Esophagus muscularis mucosa (tissue), 4 donors: ENCODE results near the gene PARD3B. TPM values are rescaled to one million over a fixed set of nuclear protein-coding genes. Genes with fewer than 3 reads are reported as not detected.

Experiments
- DNase-seq: peaks from one replicate; pipeline ENCODE4 v3.0.0-alpha.2; 2017; ENCODE audit errors: extremely low spot score
- H3K27ac ChIP-seq, 4 donors: fragments of 200-600 bp; sonication (generic); replicated peaks in 1 of 4; 1 replicate in 3 of 4; 2 replicates in 1 of 4; pipeline ENCODE4 v1.5.1; 2016 to 2019; ENCODE audit warnings: mild to moderate bottlenecking in 1 of 4
- H3K27me3 ChIP-seq, 4 donors: fragments of 200-600 bp; sonication (generic); one replicate each; pipeline versions ENCODE4 v1.5.1 to v1.6.0; 2016 to 2019
- H3K36me3 ChIP-seq, 4 donors: fragments of 200-600 bp; sonication (generic); one replicate each; pipeline ENCODE4 v1.5.1; 2016 to 2019
- H3K4me1 ChIP-seq, 4 donors: fragments of 200-600 bp; sonication (generic); one replicate each; pipeline ENCODE4 v1.5.1; 2016 to 2019
- H3K4me3 ChIP-seq, 4 donors: fragments of 200-600 bp; sonication (generic); 1 replicate in 2 of 4; 2 replicates in 2 of 4; pipeline ENCODE4 v1.5.1; 2016 to 2019; ENCODE audit warnings: mild to moderate bottlenecking in 4 of 4, moderate library complexity in 1 of 4
- H3K9me3 ChIP-seq, 4 donors: fragments of 200-600 bp; sonication (generic); 1 replicate in 3 of 4; 2 replicates in 1 of 4; pipeline ENCODE4 v1.5.1; 2016 to 2019
- EP300 ChIP-seq: sonication (generic); formaldehyde crosslinking; IDR thresholded peaks from one replicate; pipeline ENCODE4 v1.6.1; 2017; ENCODE audit warnings: antibody characterized with exemption
- POLR2A ChIP-seq: fragments of 450-650 bp; IDR thresholded peaks from one replicate; pipeline ENCODE4 v1.6.1; 2017; ENCODE audit warnings: antibody characterized with exemption, moderate library complexity, mild to moderate bottlenecking, low read depth
- POLR2AphosphoS5 ChIP-seq, 2 donors: sonication (generic); formaldehyde crosslinking; IDR thresholded peaks; one replicate each; pipeline ENCODE4 v1.6.1; 2017; ENCODE audit warnings: antibody characterized with exemption in 2 of 2
- WGBS: methylation state at CpG from one replicate; pipeline ENCODE4 v1.1.5; 2018; 5-methylcytosine and 5-hydroxymethylcytosine counted together
- intact Hi-C: fragments of 100-400 bp; cut with DNase I; formaldehyde crosslinking; loops from one replicate; pipeline ENCODE4 v1.15.1; 2023
- total RNA-seq, 4 donors: library from RNA; depleted of rRNA; stranded (reverse); fragments of >200 nt; gene quantifications; one replicate each; pipeline versions ENCODE4 v1.1.0 to v1.2.1, GENCODE V29; 2016
- TF ChIP-seq, protein P1 (sequence below), 3 experiments: fragments of 200-600 bp in 2 of 3; fragments of 450-650 bp in 1 of 3; sonication (generic) in 2 of 3; IDR thresholded peaks; one replicate each; pipeline ENCODE4 v1.5.1; 2017 to 2019; ENCODE audit warnings: antibody characterized with exemption in 3 of 3, mild to moderate bottlenecking in 2 of 3, moderate library complexity in 1 of 3

The PARD3B gene
- total RNA-seq, 4 donors from 2014 or later, result 24.2 to 40.8 (median 32.5) TPM

DNA sequence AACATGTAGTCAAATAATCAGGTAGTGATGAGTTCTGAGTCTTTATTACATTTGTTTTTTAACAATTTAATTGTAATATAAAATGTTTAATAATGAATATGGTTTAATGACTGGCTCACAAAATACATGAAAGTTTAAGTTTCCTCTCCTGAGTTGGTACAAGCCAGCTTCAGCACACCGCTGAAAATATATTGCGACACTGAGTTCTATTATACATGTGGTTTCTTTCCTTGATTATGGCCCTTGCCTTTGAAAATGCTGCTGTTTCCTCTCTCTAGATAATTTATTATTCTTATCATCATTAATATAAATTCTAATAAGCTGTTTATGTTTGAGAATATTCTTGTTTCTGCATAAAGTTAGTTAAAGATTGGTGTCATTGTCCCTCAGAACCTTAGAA is 249.3 kb downstream of the PARD3B start:
- Histone ChIP-seq H3K27me3 (no peaks in the 10 kb centered on the region), H3K36me3 (no peaks in the 10 kb centered on the region), H3K9me3 (no peaks in the 10 kb centered on the region), H3K27ac (no peak overlapping the region), H3K4me1 (peaks cover 0 to 6% (median 0%) of the 10 kb centered on the region in 4 donors), H3K4me3 (no peak overlapping the region)
- TF ChIP-seq POLR2AphosphoS5 (IDR thresholded peaks at IDR 0.05) (no peak), EP300 (no peak), POLR2A (no peak)
- TF ChIP-seq, protein P1, sequence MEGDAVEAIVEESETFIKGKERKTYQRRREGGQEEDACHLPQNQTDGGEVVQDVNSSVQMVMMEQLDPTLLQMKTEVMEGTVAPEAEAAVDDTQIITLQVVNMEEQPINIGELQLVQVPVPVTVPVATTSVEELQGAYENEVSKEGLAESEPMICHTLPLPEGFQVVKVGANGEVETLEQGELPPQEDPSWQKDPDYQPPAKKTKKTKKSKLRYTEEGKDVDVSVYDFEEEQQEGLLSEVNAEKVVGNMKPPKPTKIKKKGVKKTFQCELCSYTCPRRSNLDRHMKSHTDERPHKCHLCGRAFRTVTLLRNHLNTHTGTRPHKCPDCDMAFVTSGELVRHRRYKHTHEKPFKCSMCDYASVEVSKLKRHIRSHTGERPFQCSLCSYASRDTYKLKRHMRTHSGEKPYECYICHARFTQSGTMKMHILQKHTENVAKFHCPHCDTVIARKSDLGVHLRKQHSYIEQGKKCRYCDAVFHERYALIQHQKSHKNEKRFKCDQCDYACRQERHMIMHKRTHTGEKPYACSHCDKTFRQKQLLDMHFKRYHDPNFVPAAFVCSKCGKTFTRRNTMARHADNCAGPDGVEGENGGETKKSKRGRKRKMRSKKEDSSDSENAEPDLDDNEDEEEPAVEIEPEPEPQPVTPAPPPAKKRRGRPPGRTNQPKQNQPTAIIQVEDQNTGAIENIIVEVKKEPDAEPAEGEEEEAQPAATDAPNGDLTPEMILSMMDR (IDR thresholded peaks at IDR 0.05), result no peak
- 90% methylated on average over 2 of the region's 2 CpGs for WGBS
- intact Hi-C loops, result no loop called here
- no peak for DNase-seq

DNA sequence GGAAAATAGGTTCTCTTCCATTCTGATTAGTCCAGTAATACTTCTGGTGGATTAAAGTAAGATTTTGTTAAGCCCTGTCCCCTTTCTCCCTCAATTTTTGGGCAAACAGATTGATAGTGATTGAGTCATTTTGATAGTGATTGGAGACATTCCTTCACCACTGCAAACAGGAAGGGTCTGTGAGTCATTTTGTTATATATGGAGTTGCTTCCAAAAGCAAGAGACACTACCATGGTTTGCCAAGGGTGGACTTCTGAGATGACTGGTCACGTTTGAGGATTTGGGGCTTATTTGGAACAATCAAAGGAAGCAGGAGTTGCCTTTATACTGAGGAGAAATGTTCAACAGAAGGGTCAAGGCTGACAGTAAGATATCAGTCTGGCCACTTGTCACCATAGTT is 249.9 kb downstream of the PARD3B start:
- intact Hi-C loops, result no loop called here
- no peaks in the 10 kb centered on the region for H3K36me3 ChIP-seq
- no peaks in the 10 kb centered on the region for H3K9me3 ChIP-seq
- H3K27ac ChIP-seq, result no peak overlapping the region
- no peak overlapping the region for H3K4me3 ChIP-seq
- no peaks in the 10 kb centered on the region for H3K27me3 ChIP-seq
- 54% methylated on average over 1 of the region's 1 CpG for WGBS
- TF ChIP-seq EP300 (no peak), POLR2AphosphoS5 (IDR thresholded peaks at IDR 0.05) (no peak), POLR2A (no peak)
- TF ChIP-seq, protein P1 (IDR thresholded peaks at IDR 0.05), result no peak
- H3K4me1 ChIP-seq, result peaks cover 0 to 6% (median 0%) of the 10 kb centered on the region in 4 donors
- DNase-seq, result no peak

DNA sequence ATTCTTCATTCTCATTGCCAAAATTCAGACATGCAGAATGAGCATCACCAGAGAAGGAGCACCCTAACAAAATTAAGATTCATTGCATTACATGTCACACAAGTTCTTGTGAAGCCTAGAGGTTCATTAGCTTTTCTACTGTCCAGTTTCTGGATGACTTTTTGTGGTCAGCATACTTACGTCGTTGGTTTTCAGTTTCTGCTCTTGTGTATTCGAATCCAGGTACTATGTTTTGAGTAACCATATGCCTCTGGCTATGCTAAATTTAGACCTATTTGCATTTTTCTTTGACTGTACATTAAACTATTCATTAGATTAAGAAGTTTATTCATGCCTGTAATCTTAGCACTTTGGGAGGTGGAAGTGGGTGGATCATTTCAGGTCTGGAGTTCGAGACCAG is 251.3 kb downstream of the PARD3B start:
- Histone ChIP-seq H3K27me3 (no peaks in the 10 kb centered on the region), H3K4me1 (peaks cover 0 to 6% (median 0%) of the 10 kb centered on the region in 4 donors), H3K9me3 (no peaks in the 10 kb centered on the region), H3K27ac (no peak overlapping the region), H3K36me3 (no peaks in the 10 kb centered on the region), H3K4me3 (no peak overlapping the region)
- whole genome bisulfite sequencing, result 92% methylated on average over 4 of the region's 4 CpGs
- intact Hi-C loops, result no loop called here
- DNase-seq, result no peak
- TF ChIP-seq POLR2AphosphoS5 (IDR thresholded peaks at IDR 0.05) (no peak), EP300 (no peak), POLR2A (no peak)
- TF ChIP-seq, protein P1 (IDR thresholded peaks at IDR 0.05), result no peak

DNA sequence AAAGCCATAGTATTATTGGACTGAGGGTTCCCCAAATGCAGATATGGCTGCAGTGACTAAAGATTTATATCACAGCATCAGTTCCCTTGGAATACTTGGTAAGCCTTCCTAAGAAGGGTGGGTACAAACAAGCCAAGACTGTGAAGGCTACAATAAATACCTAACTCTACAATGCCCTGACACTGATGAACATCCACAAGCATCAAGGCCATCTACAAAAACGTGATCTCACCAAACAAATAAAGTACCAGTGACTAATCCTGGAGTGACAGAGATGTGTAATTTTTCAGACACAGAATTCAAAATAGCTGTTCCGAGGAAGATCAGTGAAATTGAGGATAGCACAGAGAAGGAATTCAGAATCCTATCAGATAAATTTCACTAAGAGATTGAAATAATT is 254.5 kb downstream of the PARD3B start:
- 63% methylated on average over 2 of the region's 2 CpGs for WGBS
- no peaks in the 10 kb centered on the region for H3K9me3 ChIP-seq
- no peak for DNase-seq
- no peak overlapping the region for H3K4me3 ChIP-seq
- no peaks in the 10 kb centered on the region for H3K36me3 ChIP-seq
- intact Hi-C loops, result no loop called here
- H3K27me3 ChIP-seq, result no peaks in the 10 kb centered on the region
- H3K4me1 ChIP-seq, result peaks cover 0 to 6% (median 0%) of the 10 kb centered on the region in 4 donors
- TF ChIP-seq EP300 (no peak), POLR2AphosphoS5 (IDR thresholded peaks at IDR 0.05) (no peak), POLR2A (no peak)
- TF ChIP-seq, protein P1 (IDR thresholded peaks at IDR 0.05), result no peak
- no peak overlapping the region for H3K27ac ChIP-seq

DNA sequence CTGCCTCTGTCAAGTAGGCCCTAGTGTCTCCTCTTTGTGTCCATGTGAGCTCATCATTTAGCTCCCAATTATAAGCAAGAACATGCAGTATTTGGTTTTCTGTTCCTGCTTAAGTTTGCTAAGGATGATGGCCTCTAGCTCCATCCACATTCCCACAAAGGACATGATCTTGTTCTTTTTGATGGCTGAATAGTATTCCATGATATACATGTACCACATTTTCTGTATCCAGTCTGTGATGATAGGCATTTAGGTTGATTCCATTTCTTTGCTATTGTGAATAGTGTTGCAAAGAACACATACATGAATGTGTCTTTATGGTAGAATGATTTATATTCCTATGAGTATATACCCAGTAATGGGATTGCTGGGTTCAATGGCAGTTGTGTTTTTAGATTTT is 263.2 kb downstream of the PARD3B start:
- H3K9me3 ChIP-seq, result peaks cover 0 to 23% (median 9%) of the 10 kb centered on the region in 4 donors
- no peaks in the 10 kb centered on the region for H3K27me3 ChIP-seq
- H3K4me3 ChIP-seq, result no peak overlapping the region
- TF ChIP-seq EP300 (no peak), POLR2A (no peak), POLR2AphosphoS5 (IDR thresholded peaks at IDR 0.05) (no peak)
- TF ChIP-seq, protein P1 (IDR thresholded peaks at IDR 0.05), result no peak
- H3K4me1 ChIP-seq, result no peaks in the 10 kb centered on the region
- intact Hi-C loops, result no loop called here
- no peak overlapping the region for H3K27ac ChIP-seq
- no peak for DNase-seq
- H3K36me3 ChIP-seq, result no peaks in the 10 kb centered on the region
